H9 (cell line): ENCODE measurements around the gene PTPRN2. TPM values are rescaled to one million over a fixed set of nuclear protein-coding genes. Genes with fewer than 3 reads are reported as not detected.

Experiments
- DNase-seq: peaks from one replicate; pipeline ENCODE4 v3.0.0-alpha.2; 2017
- H2AFZ ChIP-seq: one replicate; pipeline ENCODE4 v1.6.1; 2013; ENCODE audit warnings: mild to moderate bottlenecking, low read length, control low read depth, moderate library complexity
- H2AK5ac ChIP-seq: 2 replicates; pipeline ENCODE4 v1.6.1; 2013; ENCODE audit warnings: low read length, control low read depth, mixed read lengths; ENCODE audit not compliant: insufficient read length
- H2BK120ac ChIP-seq: one replicate; pipeline ENCODE4 v1.6.1; 2013; ENCODE audit warnings: low read depth, mild to moderate bottlenecking, low read length, control low read depth, inconsistent platforms; ENCODE audit not compliant: poor library complexity, severe bottlenecking
- H2BK12ac ChIP-seq: 2 replicates; pipeline ENCODE4 v1.6.1; 2013; ENCODE audit warnings: low read length, control low read depth, mixed read lengths, low read depth; ENCODE audit not compliant: insufficient read length
- H2BK15ac ChIP-seq: 2 replicates; pipeline ENCODE4 v1.6.1; 2013; ENCODE audit warnings: low read depth, low read length, control low read depth
- H2BK20ac ChIP-seq: one replicate; pipeline ENCODE4 v1.6.1; 2013; ENCODE audit warnings: low read depth, mild to moderate bottlenecking, low read length, control low read depth, inconsistent platforms; ENCODE audit not compliant: poor library complexity, severe bottlenecking
- H2BK5ac ChIP-seq: 2 replicates; pipeline ENCODE4 v1.6.1; 2013; ENCODE audit warnings: low read length, control low read depth, mixed read lengths; ENCODE audit not compliant: insufficient read length
- H3K14ac ChIP-seq: 2 replicates; pipeline ENCODE4 v1.6.1; 2013; ENCODE audit warnings: low read length, control low read depth; ENCODE audit not compliant: insufficient read depth
- H3K18ac ChIP-seq: 2 replicates; pipeline ENCODE4 v1.6.1; 2013; ENCODE audit warnings: low read depth, mild to moderate bottlenecking, mixed read lengths, low read length, control low read depth; ENCODE audit not compliant: insufficient read length
- H3K23ac ChIP-seq: 2 replicates; pipeline ENCODE4 v1.6.1; 2013; ENCODE audit warnings: low read length, control low read depth, mixed read lengths, low read depth; ENCODE audit not compliant: insufficient read length
- H3K23me2 ChIP-seq: 2 replicates; pipeline ENCODE4 v1.6.1; 2013; ENCODE audit warnings: low read depth, mild to moderate bottlenecking, mixed read lengths, low read length, control low read depth; ENCODE audit not compliant: insufficient read length, poor library complexity, severe bottlenecking
- H3K27ac ChIP-seq: 2 replicates; pipeline ENCODE4 v1.5.1; 2013; ENCODE audit warnings: low read length, control low read depth, mixed read lengths, low read depth; ENCODE audit not compliant: insufficient read length
- H3K27me3 ChIP-seq: 2 replicates; pipeline ENCODE4 v1.6.1; 2013; ENCODE audit warnings: low read length, control low read depth, inconsistent platforms; ENCODE audit not compliant: insufficient read depth
- H3K4ac ChIP-seq: 2 replicates; pipeline ENCODE4 v1.6.1; 2013; ENCODE audit warnings: low read depth, mild to moderate bottlenecking, control low read depth, inconsistent platforms, low read length, moderate library complexity
- H3K4me1 ChIP-seq: 2 replicates; pipeline ENCODE4 v1.6.1; 2013; ENCODE audit warnings: low read length, control low read depth, inconsistent platforms; ENCODE audit not compliant: insufficient read depth
- H3K4me2 ChIP-seq: 2 replicates; pipeline ENCODE4 v1.6.1; 2013; ENCODE audit warnings: low read length, control low read depth, mixed read lengths; ENCODE audit not compliant: insufficient read length, insufficient read depth
- H3K56ac ChIP-seq: 2 replicates; pipeline ENCODE4 v1.6.1; 2013; ENCODE audit warnings: low read depth, mild to moderate bottlenecking, mixed read lengths, low read length, control low read depth; ENCODE audit not compliant: insufficient read length
- H3K79me1 ChIP-seq: 2 replicates; pipeline ENCODE4 v1.6.1; 2013; ENCODE audit warnings: low read depth, mild to moderate bottlenecking, moderate library complexity, low read length, control low read depth, inconsistent platforms; ENCODE audit not compliant: insufficient read depth, poor library complexity, severe bottlenecking
- H3K79me2 ChIP-seq: 2 replicates; pipeline ENCODE4 v1.6.1; 2013; ENCODE audit warnings: low read length, control low read depth, inconsistent platforms; ENCODE audit not compliant: insufficient read depth
- H3K9ac ChIP-seq: 2 replicates; pipeline ENCODE4 v1.6.1; 2013; ENCODE audit warnings: low read length, control low read depth, mixed read lengths; ENCODE audit not compliant: insufficient read length; ENCODE audit errors: extremely low read depth
- H3K9me3 ChIP-seq: one replicate; pipeline ENCODE4 v1.6.1; 2013; ENCODE audit warnings: low read depth, low read length, inconsistent platforms; ENCODE audit not compliant: control insufficient read depth
- H3T11ph ChIP-seq: one replicate; pipeline ENCODE4 v1.6.1; 2013; ENCODE audit warnings: mild to moderate bottlenecking, low read length, control low read depth, inconsistent platforms
- H4K20me1 ChIP-seq: one replicate; pipeline ENCODE4 v1.6.1; 2013; ENCODE audit not compliant: control insufficient read depth, insufficient read length, insufficient read depth
- H4K5ac ChIP-seq: 2 replicates; pipeline ENCODE4 v1.6.1; 2013; ENCODE audit warnings: low read depth, mild to moderate bottlenecking, mixed read lengths, low read length, control low read depth; ENCODE audit not compliant: insufficient read length
- H4K8ac ChIP-seq: replicated peaks from 2 replicates; pipeline ENCODE4 v1.6.1; 2013; ENCODE audit warnings: low read length, control low read depth, mixed read lengths, low read depth; ENCODE audit not compliant: insufficient read length
- H4K91ac ChIP-seq: 2 replicates; pipeline ENCODE4 v1.6.1; 2013; ENCODE audit warnings: low read depth, mild to moderate bottlenecking, moderate library complexity, mixed read lengths, low read length, control low read depth; ENCODE audit not compliant: insufficient read length
- H3K27ac Mint-ChIP-seq, 3 experiments: 2 replicates in 2 of 3; 3 replicates in 1 of 3; pipeline ENCODE4 v1.8.0; 2020 to 2021; ENCODE audit warnings: mixed read lengths in 3 of 3, mild to moderate bottlenecking in 1 of 3, moderate library complexity in 1 of 3
- H3K27me3 Mint-ChIP-seq: 2 replicates; pipeline ENCODE4 v1.8.0; 2021; ENCODE audit warnings: low read depth, mild to moderate bottlenecking, moderate library complexity, mixed read lengths
- H3K36me3 Mint-ChIP-seq, 3 experiments: 2 replicates in 2 of 3; 3 replicates in 1 of 3; pipeline ENCODE4 v1.8.0; 2020 to 2021; ENCODE audit warnings: low read depth in 3 of 3, mixed read lengths in 3 of 3; ENCODE audit not compliant: insufficient read depth in 1 of 3
- H3K4me1 Mint-ChIP-seq, 2 experiments: 2 replicates each; pipeline ENCODE4 v1.8.0; 2020; ENCODE audit warnings: mixed read lengths in 2 of 2
- H3K4me3 Mint-ChIP-seq, 2 experiments: 2 replicates in 1 of 2; 3 replicates in 1 of 2; pipeline ENCODE4 v1.8.0; 2020 to 2021; ENCODE audit warnings: mild to moderate bottlenecking in 2 of 2, mixed read lengths in 2 of 2, moderate library complexity in 1 of 2
- H3K9me3 Mint-ChIP-seq, 2 experiments: 2 replicates in 1 of 2; 3 replicates in 1 of 2; pipeline ENCODE4 v1.8.0; 2020; ENCODE audit warnings: mild to moderate bottlenecking in 2 of 2, mixed read lengths in 2 of 2, moderate library complexity in 1 of 2
- CTCF ChIP-seq: fragments of 200-600 bp; sonication (generic); conservative IDR thresholded peaks from 3 replicates; pipeline ENCODE4 v1.8.0; 2021; ENCODE audit warnings: antibody characterized with exemption, mild to moderate bottlenecking
- WGBS: extraction: QIAGEN DNeasy Blood & Tissue Kit; methylation state at CpG from one replicate; pipeline ENCODE4 v1.1.7; 2013; ENCODE audit warnings: missing lambda C conversion rate, low lambda C conversion rate, mixed read lengths; ENCODE audit not compliant: insufficient read length; ENCODE audit errors: extremely low coverage; 5-methylcytosine and 5-hydroxymethylcytosine counted together
- total RNA-seq: library from RNA; stranded (reverse); gene quantifications from 2 replicates; pipeline ENCODE4 v1.2.1, GENCODE V29; 2021

PTPRN2 gene
- total RNA-seq, 1 experiment from 2014 or later, result 5.2 TPM

- H3K23me2 ChIP-seq, result no peaks in the 10 kb centered on the region
- H4K5ac ChIP-seq, result no peak overlapping the region
- H3K9me3 ChIP-seq, result no peaks in the 10 kb centered on the region
- no peak overlapping the region for H3T11ph ChIP-seq
- H3K4me1 ChIP-seq, result no peaks in the 10 kb centered on the region
- no peak overlapping the region for H3K4me3 Mint-ChIP-seq
- no peak overlapping the region for H2BK12ac ChIP-seq
- TF ChIP-seq CTCF, result no peak
- H3K18ac ChIP-seq, result no peak overlapping the region
- WGBS, result no CpG with 5 or more reads among the region's 23 CpGs
- H3K79me2 ChIP-seq, result no peaks in the 10 kb centered on the region
- H4K91ac ChIP-seq, result no peak overlapping the region
- H2BK15ac ChIP-seq, result no peak overlapping the region
- H3K23ac ChIP-seq, result no peak overlapping the region
- no peak overlapping the region for H2AFZ ChIP-seq
- H3K36me3 Mint-ChIP-seq, result peaks cover 0 to 1% (median 0%) of the 10 kb centered on the region in 3 experiments; a peak in 1 of 7 replicates
- no peak overlapping the region for H2AK5ac ChIP-seq
- DNase-seq, result no peak
- H3K27ac Mint-ChIP-seq, result no peak overlapping the region
- H4K8ac ChIP-seq, result no peak overlapping the region
- H3K4me1 Mint-ChIP-seq, result peaks cover 0 to 6% of the 10 kb centered on the region in 2 experiments; a peak in 1 of 4 replicates
- peaks cover 13% of the 10 kb centered on the region for H3K27me3 Mint-ChIP-seq
- H3K56ac ChIP-seq, result no peak overlapping the region
- H3K79me1 ChIP-seq, result no peaks in the 10 kb centered on the region
- H3K14ac ChIP-seq, result no peak overlapping the region
- H3K4me2 ChIP-seq, result no peak overlapping the region
- no peak overlapping the region for H2BK120ac ChIP-seq
- H2BK20ac ChIP-seq, result no peak overlapping the region
- H3K9me3 Mint-ChIP-seq, result peaks cover 0 to 4% of the 10 kb centered on the region in 2 experiments; a peak in 4 of 5 replicates
- H3K27me3 ChIP-seq, result no peaks in the 10 kb centered on the region
- H3K27ac ChIP-seq, result no peak overlapping the region
- no peak overlapping the region for H3K9ac ChIP-seq
- no peaks in the 10 kb centered on the region for H4K20me1 ChIP-seq
- no peak overlapping the region for H3K4ac ChIP-seq
- no peak overlapping the region for H2BK5ac ChIP-seq
These were observed 215.0 kb downstream of the PTPRN2 start for GRCh38 chr7:158372400-158373342.
